M059J (cell line): ENCODE results near the gene RPL18A. TPM values are rescaled to one million over a fixed set of nuclear protein-coding genes. Genes with fewer than 3 reads are reported as not detected.
A peak's percentile ranks its signal among the peaks of the same experiment; 100 is the strongest.

Source experiments
- DNase-seq: peaks from one replicate; pipeline ENCODE4 v3.0.0-alpha.2; 2012; ENCODE audit warnings: low read depth
- total RNA-seq: library from RNA; depleted of rRNA; stranded (reverse); fragments of >200 nt; shearing (Covaris generic); gene quantifications from 2 replicates; pipeline ENCODE4 v1.2.3, GENCODE V29; 2014

Gene RPL18A
- total RNA-seq, 1 experiment from 2014 or later: 685 TPM

DNA sequence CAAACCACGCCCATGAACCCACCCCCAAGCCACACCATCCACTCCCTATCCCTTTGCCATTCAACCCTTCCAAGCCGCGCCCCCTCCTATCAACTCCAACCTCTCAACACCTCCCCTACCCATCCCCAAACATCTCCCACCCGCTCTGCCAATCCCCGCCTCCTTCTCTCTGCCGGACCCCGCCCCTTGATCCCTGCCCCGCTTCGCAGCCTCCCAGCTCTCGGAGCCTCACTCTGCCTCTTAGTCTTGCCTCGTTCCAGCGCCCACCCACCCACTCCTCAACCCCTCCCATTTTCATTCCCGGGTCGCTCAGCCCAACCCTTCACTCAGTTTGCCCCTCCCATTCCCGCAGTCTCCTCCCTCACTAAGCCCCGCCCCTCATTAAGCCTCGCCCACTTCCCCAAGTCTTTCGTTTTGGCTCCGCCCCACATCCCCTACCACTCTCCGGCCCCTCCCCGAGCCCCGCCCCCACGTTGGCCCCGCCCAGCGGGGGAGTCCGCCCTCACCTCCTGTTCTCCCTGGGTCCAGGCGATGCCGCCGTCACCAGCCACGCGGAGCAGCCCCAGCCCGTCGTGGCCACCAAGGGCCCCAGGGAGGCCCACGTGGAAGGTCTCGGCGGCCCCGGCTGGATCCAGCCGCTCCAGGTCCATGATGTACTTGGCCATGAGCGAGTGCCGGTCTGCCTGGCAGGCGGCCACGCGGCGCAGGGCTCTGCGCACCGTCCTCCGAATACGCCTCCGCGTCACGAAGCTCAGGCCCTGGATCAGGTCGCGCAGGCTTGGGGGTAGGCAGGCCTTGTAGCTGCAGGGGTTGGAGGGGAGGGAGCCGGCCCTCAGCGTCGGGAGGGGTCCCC, 17.7 kb upstream of the RPL18A start:
- peak; percentile 85 for DNase-seq

DNA sequence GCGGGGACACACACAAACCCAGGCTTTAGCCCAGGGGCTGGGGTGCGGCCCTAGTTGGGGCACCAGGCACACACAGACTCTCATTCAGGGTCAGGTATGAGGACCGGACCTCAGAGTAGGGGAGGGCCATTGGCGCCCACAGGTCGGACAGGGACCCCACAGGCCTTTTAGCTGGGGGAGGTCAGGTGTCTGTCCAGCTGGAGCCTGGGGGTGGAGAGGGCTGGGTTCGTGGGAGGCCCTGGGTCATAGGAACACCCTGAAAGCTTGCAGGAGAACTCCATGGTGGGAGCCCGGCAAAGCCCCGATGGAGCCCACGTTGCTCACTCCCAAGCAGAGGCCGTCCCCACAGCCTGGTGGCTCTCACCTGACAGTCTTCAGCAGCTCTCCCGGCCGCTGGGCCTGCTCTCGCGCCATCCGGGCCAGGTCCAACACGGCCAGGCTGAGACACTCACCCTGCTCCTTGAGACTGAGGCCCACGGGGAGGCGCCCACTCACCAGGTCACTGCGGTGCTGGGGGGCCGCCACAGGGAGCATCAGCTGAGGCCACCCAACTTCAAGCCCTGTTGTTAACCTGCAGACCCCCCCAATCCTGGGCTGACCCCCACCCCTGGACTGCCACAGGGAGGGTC, 16.9 kb upstream of the RPL18A start:
- DNase-seq: no peak

DNA sequence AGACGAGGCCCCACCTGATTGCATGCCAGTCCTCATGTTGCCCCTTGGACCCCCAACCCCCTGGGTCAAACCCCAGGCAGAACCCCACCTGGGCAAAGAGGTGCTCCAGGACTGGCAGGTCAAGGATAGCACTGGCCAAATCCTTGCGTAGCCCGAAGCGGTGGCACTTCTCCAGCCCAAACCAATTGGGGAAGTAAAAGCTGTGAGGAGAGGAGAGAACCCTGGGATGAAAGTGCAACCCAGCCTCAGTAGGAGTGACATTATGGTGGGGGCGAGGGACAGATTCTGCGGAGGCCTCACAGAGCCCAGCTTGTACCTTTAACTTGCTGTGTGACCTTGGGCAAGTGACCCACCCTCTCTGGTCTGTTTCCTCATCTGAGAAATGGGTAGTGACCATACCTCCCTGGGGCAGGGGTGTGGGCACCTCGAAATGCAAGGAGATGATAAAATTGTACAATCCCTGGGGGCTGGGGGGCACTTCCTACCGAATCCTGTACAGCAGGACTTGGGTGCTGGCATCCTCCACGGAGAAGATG, 16.4 kb upstream of the RPL18A start:
- DNase-seq: no peak

DNA sequence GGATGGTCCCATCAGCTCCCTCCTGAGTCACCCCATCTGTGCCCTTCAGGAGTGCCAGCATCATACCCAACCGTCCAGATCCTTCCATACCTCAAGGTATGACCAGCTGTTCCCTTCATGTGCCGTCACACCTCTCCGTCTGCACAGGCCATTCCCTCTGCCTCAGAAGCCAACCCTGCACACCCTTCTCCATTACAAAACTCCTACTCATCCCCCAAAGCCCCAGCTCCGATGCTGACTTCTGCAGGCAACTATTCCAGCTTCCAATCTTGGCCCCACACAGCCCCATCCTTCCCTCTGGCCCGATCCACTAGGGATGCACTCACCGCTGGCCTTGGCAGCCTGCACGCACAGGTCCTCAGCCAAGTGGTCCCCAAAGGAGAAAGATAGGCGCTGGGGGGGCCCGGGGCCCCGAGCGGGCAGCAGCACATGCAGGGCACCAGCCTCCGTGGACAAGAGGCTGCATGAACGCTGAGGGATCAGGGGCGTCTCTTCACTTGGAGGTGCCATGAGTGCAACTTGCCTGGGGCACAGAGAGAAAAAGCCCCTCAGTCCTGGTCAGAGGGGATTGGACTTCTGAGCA, 15.7 kb upstream of the RPL18A start:
- no peak for DNase-seq

DNA sequence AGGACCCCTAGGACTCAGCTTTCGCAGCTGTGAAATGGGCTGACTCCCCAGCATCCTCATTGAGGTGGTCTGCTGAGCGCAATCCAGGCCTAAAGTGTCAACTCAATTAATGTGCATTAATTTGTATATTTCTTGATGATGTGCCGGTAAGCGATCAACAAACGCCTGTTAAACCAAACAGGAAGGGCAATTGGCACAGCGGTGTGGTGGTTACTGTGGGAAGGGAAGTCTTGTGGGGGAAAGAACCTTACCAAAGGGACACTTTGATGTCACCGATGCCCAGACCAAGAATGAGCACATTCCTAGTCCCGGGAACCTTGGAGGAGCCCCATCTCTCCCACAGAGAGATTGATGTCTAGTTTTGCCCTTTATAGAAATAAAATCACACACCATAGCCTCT, 13.6 kb upstream of the RPL18A start:
- DNase-seq: no peak

DNA sequence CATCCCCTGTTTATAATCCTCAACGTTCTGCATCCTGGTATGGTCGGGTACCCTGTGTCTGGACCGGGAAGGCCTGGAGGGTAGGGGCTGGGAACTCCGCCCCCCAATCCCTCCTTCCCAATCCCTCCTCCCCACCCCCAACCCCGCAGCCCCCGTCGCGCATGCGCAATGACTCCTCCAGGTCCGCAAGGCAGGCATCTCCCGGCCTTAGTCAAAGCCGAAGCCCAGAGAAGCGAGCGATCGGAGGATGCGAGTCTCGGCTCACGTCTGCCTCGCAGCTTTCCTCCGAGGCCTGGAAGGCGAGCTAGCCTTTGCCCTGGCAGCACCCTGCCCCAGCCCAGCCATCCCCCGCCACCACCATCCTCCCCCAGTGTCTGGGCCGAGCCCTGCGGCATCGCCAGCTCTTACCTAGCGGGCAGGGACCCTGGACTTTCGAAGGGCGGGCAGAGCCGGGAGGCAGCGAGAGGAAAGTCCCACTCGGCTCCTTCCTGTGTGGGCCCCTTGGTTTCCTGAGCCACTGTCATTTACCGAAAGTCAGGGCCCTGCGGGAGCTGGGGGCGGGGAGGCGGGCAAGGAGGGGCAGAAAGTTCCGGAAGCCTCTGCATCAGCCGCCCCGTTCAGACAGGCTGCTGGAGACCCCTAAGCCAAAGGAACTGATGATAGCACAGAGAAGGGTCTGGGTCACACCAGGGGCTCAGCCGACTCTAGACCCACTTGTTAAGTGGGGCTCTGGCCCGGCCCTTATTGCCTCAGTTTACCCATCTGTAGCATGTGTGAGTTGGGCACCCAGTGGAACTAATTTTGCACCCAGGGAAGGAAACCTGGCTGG, 12.0 kb upstream of the RPL18A start, which contains the start of gene JAK3:
JAK3 (minus strand) TSS at position 445 of the 829 bp plus-strand sequence. CDS start 3,565 bp downstream, outside the sequence.
- no peak for DNase-seq

DNA sequence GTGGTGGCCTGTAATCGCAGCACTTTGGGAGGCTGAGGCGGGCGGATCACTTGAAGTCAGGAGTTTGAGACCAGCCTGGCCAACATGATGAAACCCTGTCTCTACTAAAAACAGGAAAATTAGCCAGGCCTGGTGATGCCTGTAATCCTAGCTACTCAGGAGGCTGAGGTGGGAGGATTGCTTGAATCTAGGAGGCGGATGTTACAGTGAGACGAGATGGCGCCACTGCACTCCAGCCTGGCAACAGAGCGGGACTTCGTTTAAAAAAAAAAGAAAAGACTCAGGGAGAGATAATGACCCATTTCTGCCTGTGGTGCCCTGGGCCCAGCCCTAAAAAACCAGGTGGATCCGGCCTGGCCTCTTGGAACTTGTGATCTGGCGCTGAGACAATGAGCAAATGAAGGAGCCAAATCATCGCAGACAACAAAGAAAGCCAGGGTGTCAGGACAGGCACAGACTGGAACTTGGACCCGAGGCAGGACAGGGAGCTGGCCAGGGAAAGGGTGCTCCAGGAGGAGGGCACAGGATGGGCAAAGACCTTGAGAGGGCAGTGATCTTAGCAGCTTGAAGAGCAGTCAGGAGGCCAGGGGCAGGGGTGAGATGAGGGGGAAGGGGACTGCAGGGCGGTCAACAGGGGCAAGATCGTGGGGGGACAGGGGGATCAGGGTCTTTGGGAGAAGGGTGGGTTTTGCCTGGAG, 11.0 kb upstream of the RPL18A start:
- DNase-seq: no peak

DNA sequence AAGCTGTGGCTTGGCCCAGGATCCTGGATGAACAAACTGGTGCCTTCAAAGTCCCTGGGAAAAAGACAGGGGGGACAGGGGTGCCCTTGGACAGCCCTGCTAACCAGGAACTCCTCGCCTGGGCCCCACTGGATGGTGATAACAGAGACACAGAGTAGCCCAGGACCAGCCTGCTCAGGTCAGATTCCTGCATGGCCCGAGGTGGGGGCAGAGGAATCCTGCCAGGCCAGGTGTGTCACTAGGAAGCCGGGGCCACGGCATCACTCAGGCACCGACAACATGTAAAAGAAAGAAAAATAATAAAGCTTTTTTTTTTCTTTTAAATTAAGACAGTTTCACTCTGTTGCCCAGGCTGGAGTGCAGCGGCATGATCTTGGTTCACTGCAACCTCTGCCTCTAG, 5.6 kb upstream of the RPL18A start:
- DNase-seq: no peak

DNA sequence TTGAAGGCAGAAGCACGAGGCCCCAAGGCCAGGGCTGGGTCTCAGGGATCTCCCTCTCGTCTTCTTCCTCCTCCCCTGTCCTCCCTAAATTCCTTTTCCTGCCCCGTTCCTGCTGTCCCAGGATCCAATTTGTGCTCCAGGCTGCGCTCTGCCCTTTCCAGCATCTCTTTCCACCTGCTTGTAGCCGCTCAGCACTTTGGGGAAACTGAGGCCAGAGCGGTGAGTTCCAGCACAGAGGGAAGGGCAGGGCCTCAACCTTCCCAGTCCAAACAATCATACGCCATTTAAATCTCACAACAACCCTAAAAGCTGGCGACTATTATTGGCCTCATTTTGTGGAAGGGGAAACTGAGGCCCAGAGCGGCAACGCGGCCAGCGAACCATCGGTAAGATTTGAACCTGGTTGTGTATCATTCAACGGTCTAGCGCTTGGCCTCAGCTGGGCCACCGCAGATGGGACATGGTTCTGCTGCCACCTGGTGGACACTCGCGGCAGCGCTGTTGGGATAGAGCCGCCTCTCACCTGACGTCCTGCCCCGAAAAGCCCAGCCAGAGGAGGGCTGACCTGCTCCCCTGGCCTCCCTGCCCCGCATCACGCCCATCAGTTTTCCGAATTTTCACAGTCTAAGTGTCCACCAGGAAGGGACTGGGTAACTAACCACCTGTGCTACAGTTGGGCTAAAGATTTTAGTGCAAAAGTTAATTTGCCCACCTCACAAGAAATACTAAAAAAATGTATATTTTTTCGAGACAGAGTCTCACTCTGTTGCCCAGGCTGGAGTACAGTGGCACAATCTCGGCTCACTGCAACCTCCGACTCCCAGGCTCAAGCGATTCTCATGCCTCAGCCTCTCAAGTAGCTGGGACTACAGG, 4.2 kb upstream of the RPL18A start:
- DNase-seq: peak; percentile 69

DNA sequence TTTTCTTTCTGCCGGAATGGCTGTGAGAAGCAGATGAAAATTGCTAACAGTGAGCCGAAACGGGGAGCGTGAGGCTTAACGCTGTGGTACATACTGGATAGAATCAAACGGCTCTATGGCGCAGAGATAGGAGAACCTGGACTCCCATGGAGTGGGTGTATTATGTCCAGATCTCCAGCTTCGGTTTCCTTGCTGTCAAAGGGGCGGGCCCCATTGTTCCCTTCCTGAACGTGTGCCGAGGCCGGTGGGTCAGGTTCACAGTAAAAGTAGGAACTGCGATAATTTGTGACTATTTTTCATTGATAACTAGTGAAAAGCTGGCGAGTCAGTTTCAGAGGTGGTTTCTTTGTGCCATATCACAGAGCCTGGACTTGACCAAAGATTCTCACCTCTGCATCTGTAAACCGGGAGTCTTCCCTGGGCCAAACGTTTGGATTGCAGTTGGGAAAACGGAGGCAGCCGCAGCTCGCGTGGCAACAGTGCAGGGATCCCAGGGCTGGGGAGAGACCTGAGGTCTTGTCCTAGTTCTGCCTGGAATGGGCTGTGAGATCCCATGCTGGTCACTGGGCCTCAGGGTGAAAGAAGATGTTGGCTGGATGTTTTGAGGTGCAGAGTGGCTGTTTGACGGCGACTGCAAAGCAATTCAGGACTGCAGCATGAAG, 752 bp downstream of the RPL18A start:
- DNase-seq: no peak

DNA sequence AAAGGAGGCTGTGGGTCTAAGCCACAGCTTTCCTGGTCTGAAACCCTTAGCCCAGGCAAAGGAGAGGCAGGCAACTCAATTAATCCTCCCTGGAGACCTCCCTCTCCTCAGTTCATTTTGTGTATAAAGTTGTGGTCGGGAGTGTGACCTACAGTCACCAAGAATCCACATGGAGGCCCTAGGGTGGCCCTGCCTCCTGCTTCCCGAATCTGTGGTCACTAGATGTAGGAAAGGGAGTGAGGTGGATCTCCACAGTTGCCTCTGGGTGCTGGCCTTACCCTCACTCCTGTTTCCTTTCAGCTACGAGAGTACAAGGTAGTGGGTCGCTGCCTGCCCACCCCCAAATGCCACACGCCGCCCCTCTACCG, 1.3 kb downstream of the RPL18A start:
- no peak for DNase-seq

DNA sequence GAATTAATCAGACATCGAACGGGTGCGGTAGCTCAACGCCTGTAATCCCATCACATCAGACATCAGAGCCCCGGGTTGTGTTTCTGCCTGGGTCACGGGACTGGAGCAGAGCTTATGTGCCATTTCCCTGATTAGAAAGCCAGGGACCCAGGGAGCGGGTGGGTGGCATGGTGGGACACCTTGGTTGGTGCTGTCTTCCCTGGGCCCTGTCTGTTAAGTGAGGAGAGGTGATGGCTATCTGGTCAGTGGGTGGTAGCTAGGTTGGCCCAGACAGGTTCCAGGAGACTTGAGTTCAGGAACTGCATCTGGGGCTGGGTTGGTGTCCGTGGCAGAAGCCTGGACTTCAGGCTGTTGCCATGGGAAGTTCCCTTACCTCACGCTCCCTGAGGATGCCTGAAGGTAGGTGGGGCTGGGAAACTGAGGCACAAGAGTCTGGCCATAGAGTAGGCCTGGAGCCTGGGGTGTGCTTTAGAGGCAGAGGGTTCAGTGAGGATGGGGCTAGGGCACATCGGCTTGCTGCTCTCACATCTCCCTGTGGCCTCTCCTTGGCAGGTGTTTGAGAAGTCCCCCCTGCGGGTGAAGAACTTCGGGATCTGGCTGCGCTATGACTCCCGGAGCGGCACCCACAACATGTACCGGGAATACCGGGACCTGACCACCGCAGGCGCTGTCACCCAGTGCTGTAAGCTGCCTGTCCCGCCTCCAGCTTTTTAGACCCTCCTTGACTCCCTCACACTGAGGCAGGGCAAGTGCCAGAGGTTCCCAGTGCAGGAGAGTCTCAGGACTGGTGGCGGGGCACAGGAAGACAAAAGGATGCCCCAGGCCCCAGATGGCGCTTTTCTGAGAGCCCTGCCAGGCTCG, 2.1 kb downstream of the RPL18A start:
- no peak for DNase-seq

DNA sequence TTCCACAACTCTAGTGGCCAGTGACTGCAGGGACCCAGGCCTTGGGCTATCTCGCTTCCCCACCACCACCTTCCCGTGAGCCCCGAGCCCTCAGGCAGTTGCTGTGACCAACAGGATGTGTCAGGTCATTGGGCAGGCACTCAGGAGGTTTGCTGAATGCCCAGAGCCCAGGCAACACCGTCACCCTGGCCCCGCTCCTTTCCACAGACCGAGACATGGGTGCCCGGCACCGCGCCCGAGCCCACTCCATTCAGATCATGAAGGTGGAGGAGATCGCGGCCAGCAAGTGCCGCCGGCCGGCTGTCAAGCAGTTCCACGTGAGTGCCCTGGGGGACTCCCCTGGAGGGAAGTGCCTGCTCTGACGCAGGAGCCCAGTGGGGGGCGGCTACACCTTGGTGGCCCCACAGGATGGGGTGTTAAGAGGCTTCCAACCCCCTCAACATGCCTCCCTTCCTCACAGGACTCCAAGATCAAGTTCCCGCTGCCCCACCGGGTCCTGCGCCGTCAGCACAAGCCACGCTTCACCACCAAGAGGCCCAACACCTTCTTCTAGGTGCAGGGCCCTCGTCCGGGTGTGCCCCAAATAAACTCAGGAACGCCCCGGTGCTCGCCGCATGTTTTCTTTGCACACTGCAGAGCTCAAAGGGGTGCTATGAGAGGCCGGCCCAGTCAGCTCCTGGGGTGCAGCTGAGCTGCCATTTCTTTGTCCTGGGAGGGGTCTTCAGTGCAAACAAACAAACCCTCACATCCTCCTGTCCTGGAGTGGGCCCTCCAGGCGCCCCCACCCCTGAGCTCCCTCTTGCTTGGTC, 3.2 kb downstream of the RPL18A start:
- DNase-seq: no peak

DNA sequence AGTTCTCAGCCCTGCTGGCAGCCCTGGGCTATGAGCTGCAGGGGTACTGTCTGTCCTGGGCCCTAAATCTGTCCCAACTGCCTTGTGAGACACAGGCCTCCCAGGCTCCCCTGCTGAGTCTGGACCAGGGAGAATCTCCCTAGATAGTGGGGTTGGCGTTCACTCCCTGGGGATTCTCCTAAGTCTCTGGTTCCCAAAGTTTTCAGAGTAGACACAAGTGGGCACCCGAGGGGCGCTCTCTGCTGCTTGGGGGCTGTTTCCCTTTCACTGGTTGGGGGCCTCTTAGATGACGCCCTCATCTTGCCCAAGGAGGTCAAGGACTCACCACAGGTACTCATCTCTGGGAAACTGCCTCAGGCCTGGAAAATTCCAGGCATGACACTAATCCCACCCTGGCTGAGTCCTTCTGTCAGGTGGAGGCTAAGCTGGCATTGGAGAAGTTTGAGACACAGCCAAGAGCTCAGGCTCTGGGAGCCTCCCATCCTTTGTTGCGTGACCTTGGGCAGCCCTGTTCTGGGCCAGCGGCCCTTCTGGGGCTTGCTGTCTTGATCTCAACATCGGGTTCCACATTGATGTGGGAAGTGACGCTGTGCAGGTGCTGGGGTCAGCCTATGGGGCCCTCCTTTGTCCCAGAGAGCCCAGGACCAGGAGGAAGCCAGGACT, 3.9 kb downstream of the RPL18A start:
- DNase-seq: peak; percentile 64

DNA sequence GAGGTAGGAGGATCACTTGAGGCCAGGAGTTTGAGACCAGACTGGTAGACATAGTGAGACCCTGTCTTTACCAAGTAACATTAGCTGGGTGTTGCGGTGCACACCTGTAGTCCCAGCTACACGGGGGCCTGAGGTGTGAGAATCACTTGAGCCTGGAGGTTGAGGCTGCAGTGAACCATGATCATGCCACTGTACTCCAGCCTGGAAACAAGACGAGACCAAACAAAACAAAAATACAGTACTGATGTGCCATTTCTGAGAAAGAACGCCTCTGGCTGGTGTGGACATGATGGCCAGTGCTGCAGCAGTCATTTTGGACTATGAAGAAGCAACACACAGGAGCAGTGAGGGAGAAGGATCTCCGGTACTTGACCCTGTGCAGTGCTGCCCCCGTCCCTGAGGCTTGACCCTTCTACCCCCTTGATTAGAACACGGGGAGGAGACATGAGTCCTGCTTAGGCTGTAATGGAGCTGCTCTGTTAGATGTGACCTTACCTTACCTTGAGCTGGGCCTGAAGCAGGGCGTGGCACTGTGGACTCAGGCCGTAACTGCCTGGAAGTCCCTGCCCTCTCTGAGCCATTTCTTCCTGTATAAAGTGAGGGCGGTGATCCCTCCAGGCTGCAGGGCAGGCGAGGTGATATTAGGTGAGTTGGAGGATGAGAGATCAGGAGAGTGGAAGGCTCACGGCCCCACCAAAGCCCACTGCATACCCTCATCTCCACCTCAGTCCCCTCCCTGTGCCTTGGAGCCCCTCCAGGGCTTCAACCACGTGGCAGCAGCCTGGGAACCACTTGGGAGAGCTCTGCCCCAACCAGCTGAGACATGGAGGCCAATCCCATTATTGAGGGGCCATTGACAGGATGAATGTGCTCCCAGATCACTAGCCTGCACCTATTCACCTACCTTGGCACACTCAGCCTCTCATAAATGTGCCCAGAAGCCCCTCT, 5.9 kb downstream of the RPL18A start:
- DNase-seq: no peak
